Spinal cord (tissue), 10 donors: ENCODE measurements around the gene PAK2. TPM values are rescaled to one million over a fixed set of nuclear protein-coding genes. Genes with fewer than 3 reads are reported as not detected.
"Not testable (repeated sequence)": the region's sequence is repeated elsewhere in the genome, so short reads cannot be mapped to it uniquely, and the experiment has no call there.

ENCODE experiments used
- DNase-seq, 6 donors: peaks; one replicate each; pipeline versions ENCODE4 v3.0.0 to v3.0.0-alpha.2; 2013 to 2015; ENCODE audit warnings: low spot score in 6 of 6, low read depth in 4 of 6
- H3K27ac ChIP-seq: one replicate; pipeline ENCODE4 v1.5.1; 2013; ENCODE audit warnings: low read depth, low read length, control low read depth
- H3K27me3 ChIP-seq: one replicate; pipeline ENCODE4 v1.6.1; 2013; ENCODE audit warnings: low read length; ENCODE audit not compliant: control insufficient read depth, insufficient read depth
- H3K36me3 ChIP-seq: one replicate; pipeline ENCODE4 v1.6.1; 2013; ENCODE audit warnings: low read length; ENCODE audit not compliant: control insufficient read depth, insufficient read depth
- H3K4me1 ChIP-seq: one replicate; pipeline ENCODE4 v1.6.1; 2013; ENCODE audit warnings: low read length; ENCODE audit not compliant: control insufficient read depth, insufficient read depth
- H3K4me3 ChIP-seq: one replicate; pipeline ENCODE4 v1.5.1; 2013; ENCODE audit warnings: low read depth, low read length, control low read depth
- H3K9me3 ChIP-seq: one replicate; pipeline ENCODE4 v1.6.1; 2013; ENCODE audit warnings: low read length; ENCODE audit not compliant: control insufficient read depth, insufficient read depth
- WGBS: methylation state at CpG from one replicate; pipeline ENCODE4 v1.1.5; 2013; ENCODE audit warnings: missing lambda C conversion rate; ENCODE audit not compliant: insufficient coverage; 5-methylcytosine and 5-hydroxymethylcytosine counted together
- polyA plus RNA-seq, 2 donors: library from polyadenylated mRNA; unstranded; fragments of 120-200 nt; gene quantifications; one replicate each; pipeline ENCODE4 v1.2.1, GENCODE V29; 2013; ENCODE audit not compliant: insufficient read length in 2 of 2
- total RNA-seq, 2 donors: library from RNA; depleted of rRNA in 1 of 2; stranded (reverse); fragments of 120-200 nt in 1 of 2; fragments of >200 nt in 1 of 2; gene quantifications; one replicate each; pipeline versions ENCODE4 v1.2.3 to v1.2.4, GENCODE V29; 2013 to 2014
- donor health status: healthy.

Gene PAK2
- total and polyA plus RNA-seq, 4 donors: 36.9 to 82.5 (median 57.5) TPM

DNA sequence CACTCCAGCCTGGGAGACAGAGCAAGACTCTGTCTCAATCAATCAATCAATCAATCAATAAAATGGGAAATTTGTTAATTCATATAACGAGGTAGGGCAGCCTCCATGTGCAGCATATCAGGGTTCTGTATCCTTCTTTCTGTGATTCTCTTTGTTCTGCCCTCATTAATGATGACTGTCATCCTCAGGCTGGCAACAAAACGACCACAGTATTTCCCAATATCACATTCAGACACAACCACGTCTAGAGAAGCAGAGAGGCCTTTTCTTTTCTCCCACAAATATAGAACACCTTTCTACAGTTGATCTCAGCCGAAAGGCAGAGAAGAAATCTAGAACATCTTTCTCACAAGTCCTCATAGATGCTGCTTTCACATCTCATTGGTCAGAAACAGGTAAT is 38.9 kb upstream of the PAK2 start:
- Histone ChIP-seq H3K27me3 (no peaks in the 10 kb centered on the region), H3K9me3 (no peaks in the 10 kb centered on the region), H3K27ac (no peak overlapping the region), H3K4me1 (no peaks in the 10 kb centered on the region), H3K4me3 (no peak overlapping the region), H3K36me3 (no peaks in the 10 kb centered on the region)
- WGBS: 96% methylated on average over 3 of the region's 4 CpGs
- no peak for DNase-seq

GRCh38 chr3:196706327-196706726 is 33.3 kb upstream of the PAK2 start:
- no peaks in the 10 kb centered on the region for H3K36me3 ChIP-seq
- no peak overlapping the region for H3K4me3 ChIP-seq
- no CpG with 5 or more reads among the region's 5 CpGs for WGBS
- H3K27me3 ChIP-seq: no peaks in the 10 kb centered on the region
- no peak for DNase-seq
- H3K4me1 ChIP-seq: peaks cover 7% of the 10 kb centered on the region
- no peak overlapping the region for H3K27ac ChIP-seq
- H3K9me3 ChIP-seq: no peaks in the 10 kb centered on the region

- peaks cover 9% of the 10 kb centered on the region for H3K4me1 ChIP-seq
- no peaks in the 10 kb centered on the region for H3K9me3 ChIP-seq
- H3K27me3 ChIP-seq: no peaks in the 10 kb centered on the region
- H3K36me3 ChIP-seq: no peaks in the 10 kb centered on the region
- H3K27ac ChIP-seq: no peak overlapping the region
- WGBS: no CpG with 5 or more reads among the region's 4 CpGs
- H3K4me3 ChIP-seq: no peak overlapping the region
- no peak for DNase-seq
Observed at GRCh38 chr3:196706731-196707130, 32.9 kb upstream of the PAK2 start.

GRCh38 chr3:196707566-196707965 is 32.1 kb upstream of the PAK2 start:
- Histone ChIP-seq H3K36me3 (no peaks in the 10 kb centered on the region), H3K27me3 (no peaks in the 10 kb centered on the region), H3K27ac (no peak overlapping the region), H3K9me3 (no peaks in the 10 kb centered on the region), H3K4me3 (no peak overlapping the region), H3K4me1 (peaks cover 9% of the 10 kb centered on the region)
- 70% methylated on average over 2 of the region's 8 CpGs for WGBS
- no peak for DNase-seq

DNA sequence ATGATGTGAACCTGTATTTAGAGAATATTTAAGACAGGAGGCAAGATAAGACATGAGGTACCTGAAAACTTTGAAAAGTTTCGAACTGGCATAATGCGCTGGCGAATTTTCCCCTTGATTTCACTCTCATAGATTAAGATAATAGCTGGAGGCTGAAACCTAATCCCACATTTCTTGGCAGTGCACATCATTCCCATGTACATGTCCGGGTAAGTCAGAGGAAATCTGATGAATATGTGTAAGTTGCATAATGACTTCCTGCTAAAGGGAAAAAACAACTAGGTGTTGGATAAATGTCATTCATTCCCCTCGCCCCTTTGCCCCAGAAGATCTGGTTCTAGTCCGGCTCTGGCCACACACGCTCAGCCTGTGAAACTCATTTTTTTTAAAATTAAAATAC is 31.2 kb upstream of the PAK2 start:
- DNase-seq: no peak
- Histone ChIP-seq H3K27ac (no peak overlapping the region), H3K27me3 (no peaks in the 10 kb centered on the region), H3K4me3 (no peak overlapping the region), H3K4me1 (peaks cover 14% of the 10 kb centered on the region), H3K36me3 (no peaks in the 10 kb centered on the region), H3K9me3 (no peaks in the 10 kb centered on the region)
- 74% methylated on average over 3 of the region's 7 CpGs for WGBS

DNA sequence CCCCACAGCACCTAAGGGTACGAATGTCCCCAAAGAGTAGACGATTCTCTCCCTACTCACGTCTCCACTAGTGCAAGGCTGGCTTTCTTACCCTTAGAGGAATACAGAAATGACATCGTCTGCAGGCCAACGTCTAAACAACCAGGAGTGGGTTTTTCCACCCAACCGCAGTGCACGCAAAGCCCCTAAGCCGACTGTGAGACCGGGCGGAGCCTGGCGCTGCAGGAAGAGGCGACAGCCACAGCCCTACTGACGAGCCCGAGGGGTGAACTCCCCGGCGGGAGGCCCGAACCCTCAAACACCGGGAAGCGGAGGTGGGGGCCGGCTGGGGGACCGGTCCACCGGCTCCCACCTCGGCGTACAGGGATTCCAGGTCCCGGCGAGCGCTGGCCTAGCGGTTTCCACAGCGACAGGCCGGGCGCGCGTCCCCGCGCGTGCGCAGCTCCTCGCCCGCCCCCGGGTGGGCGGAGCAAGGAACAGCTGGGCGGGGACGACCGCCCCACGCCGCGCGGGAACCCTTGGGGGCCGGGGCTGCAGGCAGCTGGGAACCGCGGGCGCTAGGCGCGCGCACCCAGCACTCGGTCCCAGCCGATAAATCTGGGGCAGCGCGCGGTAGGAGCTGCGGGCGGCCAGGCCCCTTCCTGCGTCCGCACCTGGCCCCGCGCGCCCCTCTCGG is 27.7 kb upstream of the PAK2 start, which contains the start of the genes CEP19 and PIGX:
Gene CEP19, minus strand, starts transcription at position 413 of the 676 bp plus-strand sequence. CDS start 3,593 bp downstream, outside the sequence.
Gene PIGX, plus strand, starts transcription at position 540 of the 676 bp plus-strand sequence.
- WGBS: 0% methylated on average over 68 of the region's 68 CpGs
- peak within 1 kb of the TSS; percentile 95 for H3K27ac ChIP-seq

DNA sequence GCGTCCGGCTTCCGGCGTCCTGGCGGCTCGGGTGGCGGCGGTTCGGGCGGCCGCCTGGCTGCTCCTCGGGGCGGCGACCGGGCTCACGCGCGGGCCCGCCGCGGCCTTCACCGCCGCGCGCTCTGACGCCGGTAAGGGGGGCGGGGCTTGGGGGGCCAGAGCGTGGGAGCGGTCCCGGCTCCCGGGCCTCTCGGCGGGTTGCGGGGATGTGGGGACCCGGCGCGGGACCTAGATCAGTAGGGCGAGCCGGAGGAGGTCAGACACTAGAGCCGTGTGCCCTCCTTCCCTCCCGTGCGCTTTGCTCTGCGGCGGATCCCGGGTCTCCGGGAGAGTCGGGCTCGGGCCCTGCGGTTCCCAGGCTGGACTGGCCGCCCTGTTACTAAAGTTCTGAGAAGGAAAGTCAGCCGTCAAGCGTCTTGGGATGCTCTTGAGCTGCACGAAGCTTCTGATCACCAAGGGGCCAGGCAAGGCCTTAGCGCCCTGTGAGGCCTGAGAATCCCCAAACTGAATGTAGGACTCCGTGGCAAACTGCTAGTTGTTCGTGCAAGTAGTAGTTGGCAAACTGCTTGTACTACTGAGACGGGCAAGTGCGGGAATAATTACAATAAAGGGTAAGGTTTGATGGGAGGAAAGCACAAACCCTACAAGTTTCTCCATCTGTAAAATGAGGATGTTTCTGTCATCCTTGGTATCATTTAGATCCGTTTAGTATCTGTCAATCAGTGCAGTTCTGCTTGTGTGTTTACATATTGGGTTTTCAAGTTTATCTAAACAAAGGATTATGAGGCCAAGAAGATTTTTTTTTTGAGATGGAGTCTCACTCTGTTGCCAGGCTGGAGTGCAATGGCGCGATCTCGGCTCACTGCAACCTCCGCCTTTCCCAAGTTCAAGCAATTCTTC is 26.9 kb upstream of the PAK2 start:
- WGBS: 6% methylated on average over 61 of the region's 64 CpGs

More for the DNA sequence above, 27.7 kb upstream of the PAK2 start, which contains the start of the genes CEP19 and PIGX:
- Histone ChIP-seq H3K4me3 (peak within 1 kb of the TSS; percentile 98), H3K4me1 (peaks cover 17% of the 10 kb centered on the region), H3K36me3 (no peaks in the 10 kb centered on the region), H3K9me3 (no peaks in the 10 kb centered on the region), H3K27me3 (no peaks in the 10 kb centered on the region)
- peak; percentile 86 to 97 (median 90) for DNase-seq

DNA sequence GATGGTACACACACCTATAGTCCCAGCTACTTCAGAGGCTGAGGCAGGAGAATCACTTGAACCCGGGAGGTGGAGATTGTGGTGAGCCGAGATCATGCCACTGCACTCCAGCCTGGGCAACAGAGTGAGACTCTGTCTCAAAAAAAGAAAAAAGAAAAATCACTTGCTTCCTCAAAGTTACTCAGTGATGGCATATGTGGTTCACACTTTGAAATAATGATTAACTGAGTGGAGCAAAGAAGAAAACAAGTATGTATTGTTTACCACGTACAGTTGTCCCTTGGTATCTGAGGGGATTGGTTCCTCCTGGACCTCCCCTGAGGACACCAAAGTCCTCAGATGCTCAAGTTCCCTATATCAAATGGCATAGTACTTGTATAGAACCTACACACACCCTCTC is 22.5 kb upstream of the PAK2 start:
- no CpG with 5 or more reads among the region's 3 CpGs for WGBS
- not testable (repeated sequence) for H3K4me1 ChIP-seq

More for the DNA sequence above, 26.9 kb upstream of the PAK2 start:
- Histone ChIP-seq H3K9me3 (no peaks in the 10 kb centered on the region), H3K27ac (peak overlapping the region; percentile 94), H3K36me3 (no peaks in the 10 kb centered on the region), H3K4me3 (peak overlapping the region; percentile 98), H3K27me3 (no peaks in the 10 kb centered on the region), H3K4me1 (peaks cover 17% of the 10 kb centered on the region)
- peak; percentile 40 to 87 (median 60) for DNase-seq

DNA sequence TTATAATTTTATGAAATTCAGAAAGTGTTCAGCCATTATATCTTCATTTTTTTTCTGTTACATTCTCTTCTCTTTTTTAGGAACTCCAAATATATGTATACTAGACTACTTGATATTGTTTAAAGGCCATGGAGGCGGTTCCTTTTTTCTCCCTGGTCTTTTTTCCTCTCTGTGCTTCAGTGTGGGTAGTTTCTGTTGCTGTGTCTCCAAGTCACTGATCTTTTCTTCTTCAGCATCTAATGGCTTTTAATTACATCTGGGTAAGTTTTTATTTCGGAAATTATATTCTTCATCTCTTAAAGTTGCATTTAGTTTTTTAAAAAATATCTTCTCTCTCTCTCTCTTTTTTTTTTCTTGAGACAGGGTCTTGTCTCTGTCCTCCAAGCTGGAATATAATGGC is 18.6 kb upstream of the PAK2 start:
- no CpG with 5 or more reads among the region's 2 CpGs for WGBS
- DNase-seq: no peak

More for the DNA sequence above, 22.5 kb upstream of the PAK2 start:
- H3K27ac ChIP-seq, H3K9me3 ChIP-seq, DNase-seq, H3K27me3 ChIP-seq, H3K4me3 ChIP-seq: not testable (repeated sequence)
- H3K36me3 ChIP-seq: peaks cover 12% of the 10 kb centered on the region

More for the DNA sequence above, 18.6 kb upstream of the PAK2 start:
- no peaks in the 10 kb centered on the region for H3K27me3 ChIP-seq
- H3K4me1 ChIP-seq: no peaks in the 10 kb centered on the region
- no peak overlapping the region for H3K27ac ChIP-seq
- H3K4me3 ChIP-seq: no peak overlapping the region
- H3K36me3 ChIP-seq: peaks cover 20% of the 10 kb centered on the region
- peaks cover 4% of the 10 kb centered on the region for H3K9me3 ChIP-seq
